GM19324 (cell line): ENCODE measurements around the gene HGS.
"Not testable (repeated sequence)": the region's sequence is repeated elsewhere in the genome, so short reads cannot be mapped to it uniquely, and the experiment has no call there.

Experiments used
- ATAC-seq: cut with Tn5 transposase; IDR thresholded peaks from one replicate; pipeline ENCODE4 v1.9.1; 2021; ENCODE audit warnings: mild to moderate bottlenecking, moderate library complexity; ENCODE audit not compliant: unreplicated experiment, low FRiP score

HGS gene

GRCh38 chr17:81738801-81739393 is 55.1 kb downstream of the HGS start:
- ATAC-seq = no peak

DNA sequence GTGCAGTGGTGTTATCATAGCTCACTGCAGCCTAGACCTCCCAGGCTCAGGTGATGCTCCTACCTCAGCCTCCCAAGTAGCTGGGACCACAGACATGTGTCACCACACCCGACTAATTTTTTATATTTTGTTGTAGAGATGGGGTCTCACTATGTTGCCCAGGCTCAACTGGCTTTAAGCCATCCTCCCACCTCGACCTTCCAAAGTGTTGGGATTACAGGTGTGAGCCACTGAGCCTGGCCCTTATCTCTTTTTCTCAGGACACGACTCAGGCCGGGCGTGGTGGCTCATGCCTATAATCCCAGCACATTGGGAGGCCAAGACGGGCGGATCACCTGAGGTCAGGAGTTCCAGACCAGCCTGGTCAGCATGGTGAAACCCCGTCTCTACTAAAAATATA is 55.8 kb downstream of the HGS start:
- not testable (repeated sequence) for ATAC-seq

GRCh38 chr17:81740395-81740961 is 56.7 kb downstream of the HGS start:
- no peak for ATAC-seq

GRCh38 chr17:81741049-81741593 is 57.3 kb downstream of the HGS start:
- ATAC-seq = no peak

DNA sequence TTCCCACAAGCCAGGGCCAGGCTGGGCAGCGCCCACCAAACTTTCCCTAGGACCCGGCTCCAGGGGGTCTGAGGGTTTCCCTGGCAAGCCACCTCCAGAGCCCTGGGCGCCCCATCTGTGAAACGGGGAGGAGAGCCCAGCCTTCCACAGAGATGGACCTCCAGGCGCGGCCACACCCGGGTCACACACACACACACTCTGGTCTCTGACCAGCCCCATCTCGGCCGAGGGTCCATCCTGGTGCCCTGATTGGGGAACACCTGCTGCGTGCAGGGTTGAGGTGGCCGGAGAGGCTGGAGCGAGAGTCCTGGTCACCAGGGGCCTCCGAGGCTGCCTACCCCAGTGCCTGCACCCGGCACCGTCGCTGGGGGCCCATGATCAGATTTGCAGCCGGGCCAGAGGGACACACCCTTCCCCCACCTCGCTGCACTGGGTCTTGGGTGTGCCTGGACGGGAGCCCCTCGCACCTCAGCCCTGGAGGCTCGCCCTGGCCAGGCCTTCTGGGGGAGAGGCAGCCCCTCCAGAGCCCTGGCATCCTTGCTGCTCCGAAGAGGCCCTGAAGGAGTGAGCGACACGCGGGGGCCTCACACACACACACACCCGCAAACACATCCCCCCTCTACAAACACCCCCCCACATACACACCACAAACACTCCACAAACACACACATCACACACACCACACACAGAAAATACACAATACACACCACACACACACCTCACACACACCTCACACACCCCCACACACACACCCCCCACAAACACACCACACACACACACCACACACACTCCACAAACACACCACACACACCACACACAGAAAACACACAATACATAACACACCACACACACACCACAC is 58.0 kb downstream of the HGS start:
- no peak for ATAC-seq
